Right lobe of liver (tissue), 6 donors: ENCODE data around the gene DMTF1. TPM values are rescaled to one million over a fixed set of nuclear protein-coding genes. Genes with fewer than 3 reads are reported as not detected.

Experiments
- ATAC-seq, 4 donors: fragments of 200-7000 bp; cut with Tn5 transposase; one replicate each; pipeline ENCODE4 v1.9.1; 2020; ENCODE audit warnings: mild to moderate bottlenecking in 4 of 4, moderate library complexity in 4 of 4
- DNase-seq, 3 donors: peaks; one replicate each; pipeline ENCODE4 v3.0.0-alpha.2; 2020
- H3K27ac ChIP-seq, 3 donors: fragments of 200-600 bp; one replicate each; pipeline ENCODE4 v1.8.0; 2022
- H3K27me3 ChIP-seq, 2 donors: fragments of 200-600 bp; one replicate each; pipeline ENCODE4 v1.8.0; 2022
- H3K36me3 ChIP-seq, 4 donors: fragments of 200-600 bp; sonication (generic) in 1 of 4; one replicate each; pipeline versions ENCODE4 v1.5.1 to v1.8.0; 2017 to 2022; ENCODE audit warnings: control low read depth in 1 of 4
- H3K4me1 ChIP-seq, 4 donors: fragments of 200-600 bp; sonication (generic) in 1 of 4; one replicate each; pipeline versions ENCODE4 v1.5.1 to v1.8.0; 2017 to 2022; ENCODE audit warnings: control low read depth in 1 of 4
- H3K4me3 ChIP-seq, 3 donors: fragments of 200-600 bp; one replicate each; pipeline ENCODE4 v1.8.0; 2022
- H3K9me3 ChIP-seq, 4 donors: fragments of 200-600 bp; sonication (generic) in 1 of 4; one replicate each; pipeline versions ENCODE4 v1.5.1 to v1.8.0; 2017 to 2022; ENCODE audit warnings: control low read depth in 1 of 4
- POLR2A ChIP-seq: fragments of 450-650 bp; IDR thresholded peaks from one replicate; pipeline ENCODE4 v1.6.1; 2017; ENCODE audit warnings: antibody characterized with exemption, mild to moderate bottlenecking
- WGBS: methylation state at CpG from one replicate; pipeline ENCODE4 v1.1.6; 2018; ENCODE audit warnings: low coverage, low lambda C conversion rate; ENCODE audit not compliant: insufficient coverage; ENCODE audit errors: missing lambda C conversion rate; 5-methylcytosine and 5-hydroxymethylcytosine counted together
- intact Hi-C, 2 donors: fragments of 100-400 bp; cut with DNase I; formaldehyde crosslinking; loops; one replicate each; pipeline versions ENCODE4 v1.11.2 to v1.14.1; 2022
- total RNA-seq, 6 experiments: library from RNA; depleted of rRNA in 2 of 6; stranded (reverse); fragments of >200 nt in 2 of 6; fragmentation: NEBNext Ultra II Directional in 3 of 6; extraction: Animal tissue kit (Norgen Biotek cat#: 25700) in 3 of 6; gene quantifications; one replicate each; pipeline versions ENCODE4 v1.1.0 to v1.2.4, GENCODE V29; 2016 to 2023
- TF ChIP-seq, protein P1 (sequence below), 4 donors: fragments of 200-600 bp in 3 of 4; fragments of 450-650 bp in 1 of 4; IDR thresholded peaks; one replicate each; pipeline versions ENCODE4 v1.5.1 to v1.8.0; 2016 to 2022; ENCODE audit warnings: antibody characterized with exemption in 4 of 4, mild to moderate bottlenecking in 2 of 4
- donor health status: DM: no; HTN: yes; CAD: no.
- donor health status: DM: no; HTN: no; CAD: no.
- donor health status: DM: no; HTN: no; CAD: no.
- donor health status: DM: no; HTN: yes; CAD: no.
- donor health status: DM: no; HTN: yes; CAD: no.

The DMTF1 gene
- total RNA-seq, 6 experiments from 2014 or later, result 16.7 to 28.1 (median 22.2) TPM

DNA sequence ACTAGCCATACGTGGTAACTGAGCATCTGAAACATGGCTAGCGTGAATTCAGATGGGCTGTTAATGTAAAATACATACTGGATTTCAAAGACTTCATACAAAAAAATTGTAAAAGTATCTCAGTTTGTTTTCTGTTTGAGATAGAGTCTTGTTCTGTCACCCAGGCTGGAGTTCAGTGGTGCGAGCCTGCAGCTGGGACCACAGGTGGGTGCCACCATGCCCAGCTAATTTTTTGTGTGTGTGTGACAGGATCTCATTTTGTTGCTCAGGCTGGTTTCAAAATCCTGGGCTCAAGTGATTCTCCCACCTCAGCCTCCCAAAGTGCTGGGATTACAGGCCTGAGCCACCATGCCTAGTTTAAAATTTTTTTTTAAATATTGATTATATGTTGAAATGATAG, 62.8 kb downstream of the DMTF1 start:
- WGBS, result 91% methylated on average over 2 of the region's 3 CpGs
- H3K27ac ChIP-seq, result no peak overlapping the region
- H3K9me3 ChIP-seq, result no peaks in the 10 kb centered on the region
- H3K36me3 ChIP-seq, result no peaks in the 10 kb centered on the region
- H3K4me3 ChIP-seq, result no peak overlapping the region
- no peak for DNase-seq
- no peaks in the 10 kb centered on the region for H3K27me3 ChIP-seq
- no peaks in the 10 kb centered on the region for H3K4me1 ChIP-seq
- intact Hi-C loops, result no loop called here
- ATAC-seq, result no peak
- TF ChIP-seq, protein P1, sequence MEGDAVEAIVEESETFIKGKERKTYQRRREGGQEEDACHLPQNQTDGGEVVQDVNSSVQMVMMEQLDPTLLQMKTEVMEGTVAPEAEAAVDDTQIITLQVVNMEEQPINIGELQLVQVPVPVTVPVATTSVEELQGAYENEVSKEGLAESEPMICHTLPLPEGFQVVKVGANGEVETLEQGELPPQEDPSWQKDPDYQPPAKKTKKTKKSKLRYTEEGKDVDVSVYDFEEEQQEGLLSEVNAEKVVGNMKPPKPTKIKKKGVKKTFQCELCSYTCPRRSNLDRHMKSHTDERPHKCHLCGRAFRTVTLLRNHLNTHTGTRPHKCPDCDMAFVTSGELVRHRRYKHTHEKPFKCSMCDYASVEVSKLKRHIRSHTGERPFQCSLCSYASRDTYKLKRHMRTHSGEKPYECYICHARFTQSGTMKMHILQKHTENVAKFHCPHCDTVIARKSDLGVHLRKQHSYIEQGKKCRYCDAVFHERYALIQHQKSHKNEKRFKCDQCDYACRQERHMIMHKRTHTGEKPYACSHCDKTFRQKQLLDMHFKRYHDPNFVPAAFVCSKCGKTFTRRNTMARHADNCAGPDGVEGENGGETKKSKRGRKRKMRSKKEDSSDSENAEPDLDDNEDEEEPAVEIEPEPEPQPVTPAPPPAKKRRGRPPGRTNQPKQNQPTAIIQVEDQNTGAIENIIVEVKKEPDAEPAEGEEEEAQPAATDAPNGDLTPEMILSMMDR (IDR thresholded peaks at IDR 0.05), result no peak
- TF ChIP-seq POLR2A, result no peak

DNA sequence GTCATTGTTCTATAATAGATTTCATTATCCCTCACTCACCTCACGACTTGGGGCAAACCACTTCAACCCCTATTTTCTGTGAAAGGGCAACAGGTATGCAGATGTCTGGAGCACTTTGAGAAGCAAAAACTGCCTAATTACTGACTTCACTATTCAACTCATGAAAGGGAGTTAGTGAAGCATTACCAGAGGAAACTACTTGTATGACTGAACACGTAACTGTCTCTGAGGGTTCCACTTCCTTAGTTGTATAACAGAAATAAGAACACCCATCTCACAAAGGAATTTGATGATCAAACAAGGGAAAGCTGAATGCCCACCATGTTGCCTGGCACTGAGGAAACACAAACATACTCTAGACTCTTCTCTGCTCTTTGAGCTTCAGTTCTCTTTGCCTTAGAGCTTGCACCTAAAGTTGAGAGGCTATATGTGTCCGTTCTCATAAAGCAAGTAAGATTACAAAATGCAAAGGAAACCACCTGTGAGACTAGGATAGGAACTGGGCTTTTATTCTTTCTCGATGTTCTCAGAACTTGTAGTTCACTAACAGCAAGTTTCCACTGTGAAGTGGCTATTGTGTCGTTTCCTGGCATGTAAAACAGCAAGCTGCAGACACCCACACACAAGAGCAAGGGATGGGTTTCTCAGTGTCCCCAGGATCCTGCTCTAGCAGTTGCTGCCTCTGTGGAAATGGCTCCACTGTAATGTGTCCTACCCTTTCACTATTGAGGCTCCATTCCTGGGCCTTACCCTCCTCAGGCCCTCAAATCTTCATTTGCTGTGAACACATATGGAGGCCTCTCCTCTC, 64.7 kb downstream of the DMTF1 start:
- ATAC-seq (no peak), DNase-seq (no peak)
- Histone ChIP-seq H3K9me3 (no peaks in the 10 kb centered on the region), H3K4me1 (no peaks in the 10 kb centered on the region), H3K27me3 (no peaks in the 10 kb centered on the region), H3K27ac (peak overlapping the region in 1 of 3 donors; percentile 8), H3K4me3 (no peak overlapping the region), H3K36me3 (no peaks in the 10 kb centered on the region)
- intact Hi-C loops, result no loop called here
- no peak for TF ChIP-seq POLR2A
- TF ChIP-seq, protein P1 (IDR thresholded peaks at IDR 0.05), result no peak
- WGBS, result 35% methylated on average over 5 of the region's 5 CpGs

DNA sequence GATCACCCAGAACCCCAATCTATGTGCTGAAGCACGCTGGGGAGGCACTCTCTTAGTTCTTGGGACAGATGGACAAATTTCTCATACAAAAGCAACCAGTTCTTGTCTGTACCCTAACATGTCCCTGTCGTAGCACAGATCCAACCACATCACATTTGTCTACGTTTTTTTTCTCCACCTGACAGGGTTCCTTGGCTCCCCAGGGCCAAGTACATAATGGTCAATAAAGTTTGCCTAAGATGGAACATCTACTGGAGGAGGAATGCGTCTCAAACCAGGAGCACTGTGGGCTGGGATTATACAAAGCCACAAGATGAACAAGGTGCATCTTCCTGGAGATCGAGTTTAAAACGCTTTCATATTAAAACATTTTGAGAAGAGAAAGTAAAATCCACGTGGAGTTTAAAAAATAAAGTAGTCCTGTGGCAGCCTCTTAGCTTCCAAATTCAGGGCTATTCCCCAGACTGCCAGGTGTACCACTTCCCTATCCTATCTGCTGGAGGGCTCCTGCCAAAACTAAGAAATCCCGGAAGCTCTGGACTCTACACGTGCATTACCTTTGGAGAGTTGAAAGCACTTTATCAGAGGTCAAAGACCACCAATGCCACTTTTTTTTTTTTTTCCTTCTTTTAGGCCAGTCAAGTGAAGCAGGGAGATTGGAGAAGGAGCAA, 65.9 kb downstream of the DMTF1 start:
- intact Hi-C loops, result no loop called here
- Histone ChIP-seq H3K4me1 (no peaks in the 10 kb centered on the region), H3K4me3 (peak overlapping the region in 2 of 3 donors; percentile 72 to 76), H3K27me3 (no peaks in the 10 kb centered on the region), H3K9me3 (no peaks in the 10 kb centered on the region), H3K36me3 (no peaks in the 10 kb centered on the region), H3K27ac (peak overlapping the region in 2 of 3 donors; percentile 71 to 72)
- ATAC-seq (no peak), DNase-seq (no peak)
- TF ChIP-seq, protein P1 (IDR thresholded peaks at IDR 0.05), result no peak
- TF ChIP-seq POLR2A, result no peak
- 52% methylated on average over 8 of the region's 9 CpGs for WGBS

DNA sequence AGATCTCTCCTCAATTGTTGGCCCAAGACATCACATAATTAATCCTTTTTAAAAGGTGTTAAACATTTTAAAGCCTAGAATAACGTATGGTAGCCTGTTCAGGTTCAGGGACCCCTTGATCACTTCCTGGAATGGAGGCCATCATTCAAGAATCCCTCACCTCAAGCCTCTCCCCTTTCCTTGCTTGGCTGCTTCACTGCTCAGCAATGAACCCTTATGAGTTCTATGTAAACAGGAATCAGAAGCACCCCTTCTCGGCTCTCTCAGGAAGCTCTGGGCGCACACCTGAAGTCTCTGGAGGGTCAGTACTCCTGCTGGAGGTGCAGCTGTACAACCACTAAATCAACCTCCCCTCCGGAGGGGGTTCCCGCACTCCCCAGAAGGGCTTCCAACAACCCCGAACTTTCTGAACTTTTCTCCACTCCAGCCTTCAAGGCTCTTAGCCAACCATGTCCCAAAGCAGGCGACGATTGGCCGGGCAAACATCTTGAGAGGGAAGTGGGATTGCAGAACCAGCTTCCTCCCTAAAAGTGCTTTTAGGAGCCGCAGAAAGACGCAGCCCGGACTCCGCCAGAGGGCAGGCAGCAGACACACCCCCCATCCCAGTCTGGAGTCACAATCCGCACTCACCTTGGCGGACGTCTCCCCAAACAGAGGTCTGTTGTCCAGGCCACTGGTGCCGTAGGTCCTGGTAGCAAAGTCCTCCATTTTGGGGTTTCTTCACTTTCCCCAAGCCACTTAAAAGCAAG, 66.7 kb downstream of the DMTF1 start:
- H3K36me3 ChIP-seq, result no peaks in the 10 kb centered on the region
- WGBS, result 41% methylated on average over 5 of the region's 17 CpGs
- H3K27ac ChIP-seq, result peak overlapping the region; percentile 69 to 72 (median 71)
- H3K4me1 ChIP-seq, result no peaks in the 10 kb centered on the region
- H3K9me3 ChIP-seq, result no peaks in the 10 kb centered on the region
- intact Hi-C loops, result no loop called here
- ATAC-seq (peak; percentile 49 to 57 (median 54)), DNase-seq (peak; percentile 60 to 77 (median 62))
- H3K4me3 ChIP-seq, result peak overlapping the region; percentile 70 to 76 (median 72)
- no peaks in the 10 kb centered on the region for H3K27me3 ChIP-seq
- TF ChIP-seq POLR2A, result no peak
- TF ChIP-seq, protein P1 (IDR thresholded peaks at IDR 0.05), result no peak
